Measurements from ENCODE around the gene SAP25.

Gene SAP25

DNA sequence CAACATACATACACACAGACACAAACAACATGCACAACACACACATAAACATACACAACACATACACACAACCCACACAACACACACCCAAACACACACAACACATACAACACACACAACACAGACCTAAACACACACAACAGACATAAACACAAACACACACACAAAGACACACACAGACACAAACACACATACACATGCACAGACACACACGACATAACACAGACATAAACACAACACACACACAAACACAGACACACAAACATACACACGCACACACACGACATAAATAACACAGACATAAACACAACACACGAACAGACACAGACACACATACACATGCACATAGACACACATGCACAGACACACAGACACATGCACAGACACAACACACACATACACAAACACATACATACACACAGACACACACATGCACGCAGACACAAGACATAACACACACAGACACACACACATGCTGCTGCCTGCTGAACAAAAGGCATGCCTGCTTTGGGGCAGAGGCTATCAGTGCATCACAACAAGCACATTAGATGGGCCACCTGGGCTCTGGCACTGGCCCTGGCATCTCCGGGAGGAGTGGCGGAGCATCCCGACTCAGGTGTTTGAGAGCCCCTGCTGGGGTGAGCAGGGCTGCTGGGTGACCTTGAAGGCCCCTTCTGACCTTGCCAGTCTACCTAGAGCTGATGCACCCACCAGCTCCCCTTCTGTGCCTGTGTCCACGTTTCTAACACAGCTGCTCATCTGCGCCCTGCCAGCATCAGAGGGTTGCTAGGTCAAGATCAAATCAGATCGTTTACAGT, 7.0 kb upstream of the SAP25 start:
- H4K8ac ChIP-seq (ENCODE audit: low read depth, low read length), result no peak overlapping the region
- no peak overlapping the region for H2BK120ac ChIP-seq (ENCODE audit: low read depth, low read length)
- no peak for DNase-seq
- H3K56ac ChIP-seq (ENCODE audit: low read length), result no peak overlapping the region
- no peak overlapping the region for H3K4me3 ChIP-seq (ENCODE audit: low read length)
- no CpG with 5 or more reads among the region's 11 CpGs for WGBS (ENCODE audit: extremely low coverage, insufficient coverage, low lambda C conversion rate)
- no peak overlapping the region for H4K5ac ChIP-seq (ENCODE audit: low read length)
- H3K79me1 ChIP-seq (ENCODE audit: low read length), result peaks cover 10% of the 10 kb centered on the region
- H2BK5ac ChIP-seq (ENCODE audit: low read length), result no peak overlapping the region
- H3K27ac ChIP-seq (ENCODE audit: low read depth, low read length), result no peak overlapping the region
- H3K9ac ChIP-seq (ENCODE audit: low read length), result no peak overlapping the region
- no peak overlapping the region for H3K23ac ChIP-seq (ENCODE audit: low read length)
- no peak overlapping the region for H2AK5ac ChIP-seq (ENCODE audit: low read length)
- H3K4me2 ChIP-seq (ENCODE audit: low read length), result no peak overlapping the region
- H2BK15ac ChIP-seq (replicated peaks; ENCODE audit: low read depth), result no peak overlapping the region
- no peak overlapping the region for H3K18ac ChIP-seq (ENCODE audit: low read length)
- H3K36me3 ChIP-seq (ENCODE audit: control insufficient read depth, insufficient read depth, low read length), result peaks cover 10% of the 10 kb centered on the region
- no peak overlapping the region for H3K4ac ChIP-seq (ENCODE audit: low read depth, low read length)
- no peaks in the 10 kb centered on the region for H3K79me2 ChIP-seq (ENCODE audit: control insufficient read depth, insufficient read depth, low read length)
- H3K4me1 ChIP-seq (ENCODE audit: control insufficient read depth, low read depth, low read length), result peaks cover 8% of the 10 kb centered on the region
- no peaks in the 10 kb centered on the region for H3K27me3 ChIP-seq (ENCODE audit: insufficient read depth, low read length, poor library complexity)

DNA sequence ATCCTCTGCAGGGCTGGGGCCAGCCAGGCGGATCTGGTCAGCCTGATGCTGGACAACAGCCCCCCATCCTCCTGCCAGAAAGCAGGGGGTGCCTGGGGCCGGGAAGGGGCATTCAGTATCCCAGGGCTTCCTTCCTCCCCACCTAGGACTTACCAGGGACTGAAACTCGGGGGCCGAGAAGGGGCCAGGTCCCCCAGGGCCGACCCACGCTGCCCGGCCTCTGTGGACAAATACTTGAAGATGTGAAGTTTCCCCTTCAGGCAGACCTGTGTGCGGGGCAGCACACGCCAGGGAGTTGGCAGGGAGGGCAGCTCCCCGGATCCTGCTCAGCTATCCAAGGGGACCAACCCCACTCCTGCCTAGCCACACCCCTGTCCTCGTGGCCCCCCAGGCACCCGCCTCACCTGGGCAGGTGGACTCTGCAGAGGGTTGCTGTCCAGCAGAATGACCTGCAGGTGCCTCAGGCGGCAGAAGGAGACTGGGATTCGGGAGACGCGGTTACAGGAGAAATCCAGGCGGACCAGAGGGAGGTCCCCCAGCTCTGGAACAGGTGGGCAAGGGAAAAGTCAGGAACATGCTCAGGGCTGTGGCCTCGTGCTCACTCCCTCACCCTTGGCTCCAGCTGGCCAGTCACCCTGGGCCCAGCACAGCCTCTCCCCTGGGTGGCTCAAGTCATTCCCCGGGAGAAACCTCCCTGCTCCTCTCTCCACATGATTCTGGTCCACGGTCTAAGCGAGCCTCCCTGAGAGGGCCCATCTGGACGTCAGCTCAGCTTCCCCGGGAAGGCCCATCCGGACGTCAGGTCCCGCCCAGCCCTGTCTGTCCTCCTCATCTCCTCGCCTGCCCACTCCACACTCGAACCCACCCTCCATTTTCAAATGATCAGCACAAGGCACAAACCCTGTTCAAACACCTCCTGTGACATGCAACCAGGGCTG, 4.8 kb upstream of the SAP25 start:
- peaks cover 10% of the 10 kb centered on the region for H3K36me3 ChIP-seq (ENCODE audit: control insufficient read depth, insufficient read depth, low read length)

DNA sequence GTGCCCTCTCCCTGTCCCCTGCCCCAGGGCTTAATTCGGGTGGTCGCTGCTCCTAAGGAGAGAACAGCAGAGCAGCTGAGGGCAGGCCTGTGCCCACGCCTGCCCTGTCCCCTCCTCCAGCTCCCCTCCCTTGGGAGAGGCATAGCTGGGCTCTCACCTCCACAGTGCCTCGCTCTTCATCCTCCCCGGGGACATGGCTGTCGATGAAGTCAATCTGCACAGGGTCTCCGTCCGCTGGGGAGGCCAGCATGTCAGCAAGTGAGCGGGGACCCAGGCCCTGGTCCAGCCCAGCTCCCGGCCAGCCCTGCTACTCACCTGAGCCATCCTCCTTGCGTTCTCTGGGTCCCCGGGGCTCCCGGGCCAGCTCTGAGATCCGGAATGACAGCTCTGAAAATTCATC, 3.8 kb upstream of the SAP25 start:
- Histone ChIP-seq H3K79me1 (ENCODE audit: low read length) (peaks cover 2% of the 10 kb centered on the region), H3K27me3 (ENCODE audit: insufficient read depth, low read length, poor library complexity) (no peaks in the 10 kb centered on the region), H3K4me2 (ENCODE audit: low read length) (no peak overlapping the region), H3K4me1 (ENCODE audit: control insufficient read depth, low read depth, low read length) (no peaks in the 10 kb centered on the region), H3K4ac (ENCODE audit: low read depth, low read length) (no peak overlapping the region), H3K9ac (ENCODE audit: low read length) (no peak overlapping the region), H2BK15ac (replicated peaks; ENCODE audit: low read depth) (no peak overlapping the region), H3K36me3 (ENCODE audit: control insufficient read depth, insufficient read depth, low read length) (peaks cover 10% of the 10 kb centered on the region), H3K56ac (ENCODE audit: low read length) (no peak overlapping the region), H3K18ac (ENCODE audit: low read length) (no peak overlapping the region), H3K79me2 (ENCODE audit: control insufficient read depth, insufficient read depth, low read length) (no peaks in the 10 kb centered on the region), H3K23ac (ENCODE audit: low read length) (no peak overlapping the region), H3K4me3 (ENCODE audit: low read length) (no peak overlapping the region), H2AK5ac (ENCODE audit: low read length) (no peak overlapping the region), H4K8ac (ENCODE audit: low read depth, low read length) (no peak overlapping the region), H3K27ac (ENCODE audit: low read depth, low read length) (no peak overlapping the region), H4K5ac (ENCODE audit: low read length) (no peak overlapping the region), H2BK120ac (ENCODE audit: low read depth, low read length) (no peak overlapping the region), H2BK5ac (ENCODE audit: low read length) (no peak overlapping the region)
- WGBS (ENCODE audit: extremely low coverage, insufficient coverage, low lambda C conversion rate), result no CpG with 5 or more reads among the region's 14 CpGs
- no peak for DNase-seq

More for the DNA sequence above, 4.8 kb upstream of the SAP25 start:
- H3K4me3 ChIP-seq (ENCODE audit: low read length), result no peak overlapping the region
- no peak overlapping the region for H3K56ac ChIP-seq (ENCODE audit: low read length)
- no peaks in the 10 kb centered on the region for H3K79me2 ChIP-seq (ENCODE audit: control insufficient read depth, insufficient read depth, low read length)
- no peak overlapping the region for H3K27ac ChIP-seq (ENCODE audit: low read depth, low read length)
- no peak overlapping the region for H3K9ac ChIP-seq (ENCODE audit: low read length)
- H2BK5ac ChIP-seq (ENCODE audit: low read length), result no peak overlapping the region
- WGBS (ENCODE audit: extremely low coverage, insufficient coverage, low lambda C conversion rate), result no CpG with 5 or more reads among the region's 28 CpGs
- no peak overlapping the region for H3K4ac ChIP-seq (ENCODE audit: low read depth, low read length)
- H2AK5ac ChIP-seq (ENCODE audit: low read length), result no peak overlapping the region
- no peak overlapping the region for H4K5ac ChIP-seq (ENCODE audit: low read length)
- H3K18ac ChIP-seq (ENCODE audit: low read length), result no peak overlapping the region
- no peaks in the 10 kb centered on the region for H3K4me1 ChIP-seq (ENCODE audit: control insufficient read depth, low read depth, low read length)
- H3K79me1 ChIP-seq (ENCODE audit: low read length), result peaks cover 2% of the 10 kb centered on the region
- no peak overlapping the region for H2BK120ac ChIP-seq (ENCODE audit: low read depth, low read length)
- no peak overlapping the region for H2BK15ac ChIP-seq (replicated peaks; ENCODE audit: low read depth)
- no peak overlapping the region for H3K4me2 ChIP-seq (ENCODE audit: low read length)
- no peak overlapping the region for H4K8ac ChIP-seq (ENCODE audit: low read depth, low read length)
- H3K23ac ChIP-seq (ENCODE audit: low read length), result no peak overlapping the region
- H3K27me3 ChIP-seq (ENCODE audit: insufficient read depth, low read length, poor library complexity), result no peaks in the 10 kb centered on the region
- DNase-seq, result no peak

DNA sequence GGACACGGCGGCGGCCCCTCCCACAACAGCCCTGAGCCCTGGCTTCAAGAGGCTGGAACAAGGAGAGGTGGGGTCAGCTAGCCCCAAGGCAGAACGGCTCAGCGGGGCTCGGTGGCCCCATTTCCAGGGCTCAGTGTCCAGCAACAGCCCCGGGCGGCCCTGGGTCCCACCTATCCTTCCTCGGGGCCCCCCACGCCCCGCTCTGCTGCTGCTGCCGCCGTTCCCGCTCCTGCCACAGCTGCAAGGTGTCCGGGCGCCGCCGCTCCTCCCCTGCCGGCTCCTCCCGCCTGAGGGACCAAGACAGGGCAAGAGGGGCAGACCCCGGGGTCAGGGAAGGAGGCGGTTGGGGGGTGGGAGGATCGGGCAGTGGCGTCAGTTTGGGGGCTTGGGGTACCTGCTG, 3.4 kb upstream of the SAP25 start:
- no peak overlapping the region for H2AK5ac ChIP-seq (ENCODE audit: low read length)
- peaks cover 2% of the 10 kb centered on the region for H3K79me1 ChIP-seq (ENCODE audit: low read length)
- no peak overlapping the region for H3K56ac ChIP-seq (ENCODE audit: low read length)
- no peak overlapping the region for H3K4ac ChIP-seq (ENCODE audit: low read depth, low read length)
- no peaks in the 10 kb centered on the region for H3K79me2 ChIP-seq (ENCODE audit: control insufficient read depth, insufficient read depth, low read length)
- no peak overlapping the region for H3K27ac ChIP-seq (ENCODE audit: low read depth, low read length)
- no peak overlapping the region for H4K8ac ChIP-seq (ENCODE audit: low read depth, low read length)
- no peak overlapping the region for H3K23ac ChIP-seq (ENCODE audit: low read length)
- no peak overlapping the region for H2BK5ac ChIP-seq (ENCODE audit: low read length)
- no peaks in the 10 kb centered on the region for H3K27me3 ChIP-seq (ENCODE audit: insufficient read depth, low read length, poor library complexity)
- no peak overlapping the region for H3K9ac ChIP-seq (ENCODE audit: low read length)
- H3K36me3 ChIP-seq (ENCODE audit: control insufficient read depth, insufficient read depth, low read length), result peaks cover 10% of the 10 kb centered on the region
- H3K18ac ChIP-seq (ENCODE audit: low read length), result no peak overlapping the region
- DNase-seq, result no peak
- H3K4me1 ChIP-seq (ENCODE audit: control insufficient read depth, low read depth, low read length), result no peaks in the 10 kb centered on the region
- no peak overlapping the region for H3K4me3 ChIP-seq (ENCODE audit: low read length)
- no peak overlapping the region for H4K5ac ChIP-seq (ENCODE audit: low read length)
- H2BK120ac ChIP-seq (ENCODE audit: low read depth, low read length), result no peak overlapping the region
- no peak overlapping the region for H2BK15ac ChIP-seq (replicated peaks; ENCODE audit: low read depth)
- no CpG with 5 or more reads among the region's 24 CpGs for WGBS (ENCODE audit: extremely low coverage, insufficient coverage, low lambda C conversion rate)
- no peak overlapping the region for H3K4me2 ChIP-seq (ENCODE audit: low read length)

DNA sequence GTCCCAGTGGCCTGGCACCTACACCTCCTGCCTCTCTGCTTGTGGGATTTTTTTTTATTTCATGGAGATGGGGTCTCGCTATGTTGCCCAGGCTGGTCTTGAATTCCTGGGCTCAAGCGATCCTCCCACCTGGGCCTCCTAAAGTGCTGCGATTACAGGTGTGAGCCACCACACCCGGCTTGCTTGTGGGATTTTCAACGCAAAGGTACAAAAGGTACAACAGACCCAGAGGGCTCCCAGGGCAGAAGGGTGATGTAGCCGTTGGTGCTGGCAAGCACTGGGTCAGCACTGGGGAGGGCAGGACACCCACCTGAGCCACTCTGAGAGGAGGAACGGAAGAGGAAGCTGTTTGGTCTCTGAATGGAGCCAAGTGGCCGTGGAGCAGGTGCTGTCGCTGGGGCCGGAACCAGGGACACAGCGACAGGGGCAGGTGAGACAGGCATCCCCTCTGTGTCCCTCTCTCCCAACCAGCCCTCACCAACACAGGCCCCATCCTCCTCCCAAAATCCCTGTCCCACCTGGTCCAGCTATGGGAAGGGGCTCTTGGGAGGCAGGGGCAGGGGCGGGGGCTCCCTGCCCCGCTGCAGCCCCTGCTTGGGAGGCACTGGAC, 2.8 kb upstream of the SAP25 start:
- no peak for DNase-seq
- H3K27me3 ChIP-seq (ENCODE audit: insufficient read depth, low read length, poor library complexity), result no peaks in the 10 kb centered on the region
- peaks cover 6% of the 10 kb centered on the region for H3K36me3 ChIP-seq (ENCODE audit: control insufficient read depth, insufficient read depth, low read length)
- no CpG with 5 or more reads among the region's 13 CpGs for WGBS (ENCODE audit: extremely low coverage, insufficient coverage, low lambda C conversion rate)
- no peak overlapping the region for H2BK15ac ChIP-seq (replicated peaks; ENCODE audit: low read depth)
- no peaks in the 10 kb centered on the region for H3K79me2 ChIP-seq (ENCODE audit: control insufficient read depth, insufficient read depth, low read length)
- H3K4me2 ChIP-seq (ENCODE audit: low read length), result no peak overlapping the region
- no peak overlapping the region for H3K4ac ChIP-seq (ENCODE audit: low read depth, low read length)
- no peak overlapping the region for H2BK5ac ChIP-seq (ENCODE audit: low read length)
- H2BK120ac ChIP-seq (ENCODE audit: low read depth, low read length), result no peak overlapping the region
- peaks cover 2% of the 10 kb centered on the region for H3K79me1 ChIP-seq (ENCODE audit: low read length)
- H2AK5ac ChIP-seq (ENCODE audit: low read length), result no peak overlapping the region
- no peak overlapping the region for H3K18ac ChIP-seq (ENCODE audit: low read length)
- no peak overlapping the region for H4K5ac ChIP-seq (ENCODE audit: low read length)
- no peak overlapping the region for H3K9ac ChIP-seq (ENCODE audit: low read length)
- H3K56ac ChIP-seq (ENCODE audit: low read length), result no peak overlapping the region
- H3K27ac ChIP-seq (ENCODE audit: low read depth, low read length), result no peak overlapping the region
- H3K4me1 ChIP-seq (ENCODE audit: control insufficient read depth, low read depth, low read length), result peaks cover 4% of the 10 kb centered on the region
- H4K8ac ChIP-seq (ENCODE audit: low read depth, low read length), result no peak overlapping the region
- H3K4me3 ChIP-seq (ENCODE audit: low read length), result no peak overlapping the region
- no peak overlapping the region for H3K23ac ChIP-seq (ENCODE audit: low read length)

Measured in mesendoderm (in vitro differentiated cells).